ENCODE results near the gene TREML1.

The TREML1 gene

DNA sequence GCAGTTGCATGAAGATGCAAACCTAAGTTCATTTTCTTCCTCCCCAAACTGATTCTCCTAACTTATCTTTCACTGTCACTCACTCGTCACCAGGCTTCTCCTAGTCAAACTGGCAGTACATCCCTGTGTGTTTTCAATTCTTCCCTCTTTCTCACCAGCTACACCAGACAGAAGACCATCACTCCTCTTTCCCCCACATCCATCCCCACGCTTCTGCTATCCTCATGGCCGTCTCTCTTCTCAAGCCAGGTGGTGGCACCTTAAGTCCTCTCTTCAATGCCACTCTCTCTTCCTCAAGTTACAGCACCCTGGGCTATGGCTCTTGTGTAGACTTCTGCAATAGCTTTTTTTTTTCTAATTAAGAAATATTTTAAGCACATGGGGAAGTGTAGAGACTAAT, 23.1 kb upstream of the TREML1 start:
- DNase-seq = no peak

DNA sequence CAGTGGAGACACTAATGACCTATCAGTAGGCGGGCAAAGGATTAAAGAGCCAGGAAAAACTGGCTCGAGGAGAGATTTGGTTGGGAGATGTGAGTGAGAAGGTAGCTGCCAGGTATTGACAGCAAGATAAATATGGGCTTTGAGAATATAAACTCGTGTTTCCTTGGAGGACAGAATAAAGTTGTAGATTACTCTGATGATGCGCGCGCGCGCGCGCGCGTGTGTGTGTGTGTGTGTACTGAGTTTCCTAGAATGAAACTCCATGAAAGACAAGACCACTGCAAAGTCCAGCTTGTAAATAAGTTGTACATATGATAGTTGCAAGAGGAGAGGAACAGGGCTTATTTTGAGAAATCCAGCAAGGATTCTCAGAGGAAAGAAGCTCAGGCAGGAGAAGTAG, 22.0 kb upstream of the TREML1 start:
- DNase-seq = no peak

DNA sequence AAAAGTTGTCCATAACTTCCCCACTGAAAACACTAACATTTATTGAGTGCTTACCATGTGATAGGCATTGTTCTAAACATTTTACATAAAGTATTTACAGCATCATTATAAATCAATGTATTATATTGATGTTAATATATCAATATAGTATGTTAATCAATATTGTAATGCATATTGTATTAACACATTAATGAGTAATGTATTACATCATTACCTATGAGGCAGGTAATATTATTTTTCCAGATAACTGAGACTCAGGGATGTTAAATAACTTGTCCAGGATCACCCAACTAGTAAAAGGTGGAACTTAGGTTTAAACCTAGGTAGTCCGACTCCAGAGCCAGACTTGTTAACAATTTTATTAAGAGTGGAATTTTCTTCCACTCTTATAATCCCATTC, 20.9 kb upstream of the TREML1 start:
- DNase-seq = no peak

GRCh38 chr6:41174610-41175009, 20.5 kb upstream of the TREML1 start:
- no peak for DNase-seq

- no peak for DNase-seq
Measured at GRCh38 chr6:41171908-41172307, 17.8 kb upstream of the TREML1 start.

- no peak for DNase-seq
Measured at GRCh38 chr6:41170547-41171160, 16.5 kb upstream of the TREML1 start.

DNA sequence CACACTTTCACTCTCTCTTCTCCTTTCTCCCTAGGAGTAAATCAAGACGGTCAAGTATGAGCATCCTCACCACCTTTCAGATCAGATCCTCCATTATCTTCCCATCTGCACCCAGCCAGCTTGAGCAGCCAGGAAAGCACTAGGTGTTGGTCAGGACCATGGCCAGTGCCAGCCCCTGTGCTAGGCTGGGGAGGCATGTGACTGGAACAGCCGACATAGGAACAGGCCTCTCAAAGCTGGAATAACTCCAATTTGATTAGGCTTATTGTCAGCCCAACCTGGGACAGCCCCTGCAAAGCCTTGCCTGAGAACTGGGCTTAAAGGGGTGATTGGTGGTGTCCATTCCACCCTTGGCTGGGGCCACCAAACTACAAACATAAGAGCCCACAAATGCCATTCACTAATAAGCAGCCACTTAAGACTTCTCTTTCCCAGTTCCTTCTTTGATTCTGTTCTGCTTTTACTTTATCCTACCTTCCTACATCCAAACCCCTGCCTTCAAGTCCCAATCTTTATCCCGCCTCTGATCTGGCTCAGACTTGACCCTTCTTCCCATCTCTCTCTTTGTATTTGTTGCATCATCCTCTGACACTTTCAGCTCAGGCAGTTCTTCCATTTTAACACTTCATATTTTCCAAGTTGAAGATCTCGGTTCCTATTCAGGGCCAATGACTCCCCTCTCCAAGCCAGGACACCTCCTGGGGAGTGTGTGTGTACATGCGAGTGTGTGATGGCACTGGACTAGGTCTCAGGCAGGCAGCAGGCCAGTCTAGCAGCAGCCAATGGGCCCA, 13.2 kb upstream of the TREML1 start:
- DNase-seq = no peak

DNA sequence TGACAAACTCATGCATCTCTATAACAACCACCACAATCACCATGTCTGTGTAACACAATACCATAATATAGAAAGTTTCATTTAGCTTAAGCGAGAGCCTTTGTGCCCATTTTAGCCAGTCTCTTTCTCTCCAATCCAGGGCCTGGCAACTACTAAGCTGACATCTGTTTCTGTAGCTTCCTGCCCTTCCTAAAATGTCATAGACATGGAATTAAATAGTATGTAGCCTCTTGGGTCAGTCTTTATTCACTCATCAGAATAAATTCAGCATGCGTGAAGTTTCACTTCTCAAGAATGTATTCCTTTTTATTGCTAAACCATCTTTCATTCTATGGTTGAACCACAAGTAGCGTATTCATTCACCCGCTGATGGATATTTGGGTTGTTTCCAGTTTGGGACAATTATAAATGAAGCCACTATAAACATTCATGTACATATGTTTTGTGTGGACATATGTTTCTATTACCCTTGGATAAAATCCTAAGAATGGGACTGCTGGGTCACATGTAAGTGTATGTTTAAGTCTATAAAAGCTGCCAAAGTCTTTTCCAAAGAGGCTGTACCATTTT, 10.5 kb upstream of the TREML1 start:
- DNase-seq = no peak

DNA sequence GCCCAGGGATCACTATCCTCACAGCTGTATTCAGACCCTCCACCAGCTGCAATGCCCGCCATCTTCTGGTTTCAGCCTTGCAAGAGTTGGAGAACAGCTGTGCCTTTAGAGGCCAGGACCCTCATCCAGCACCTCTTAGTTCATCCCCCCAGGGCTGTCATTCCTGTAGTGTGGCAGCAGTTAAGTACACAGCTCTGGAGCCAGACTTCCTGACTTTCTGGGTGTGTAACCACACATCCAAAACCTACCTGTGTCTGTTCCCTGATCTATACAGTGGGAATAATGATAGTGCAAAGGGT, 9.2 kb upstream of the TREML1 start:
- no peak for DNase-seq

GRCh38 chr6:41162687-41163418, 8.7 kb upstream of the TREML1 start, which contains the start of gene TREM2:
Gene TREM2 (minus strand): TSS chr6:41163116. CDS start chr6:41163082, 34 bp downstream.
- DNase-seq = no peak

GRCh38 chr6:41161851-41162552, 7.9 kb upstream of the TREML1 start:
- DNase-seq = no peak

- DNase-seq = no peak
Measured at GRCh38 chr6:41161380-41161779, 7.2 kb upstream of the TREML1 start.

DNA sequence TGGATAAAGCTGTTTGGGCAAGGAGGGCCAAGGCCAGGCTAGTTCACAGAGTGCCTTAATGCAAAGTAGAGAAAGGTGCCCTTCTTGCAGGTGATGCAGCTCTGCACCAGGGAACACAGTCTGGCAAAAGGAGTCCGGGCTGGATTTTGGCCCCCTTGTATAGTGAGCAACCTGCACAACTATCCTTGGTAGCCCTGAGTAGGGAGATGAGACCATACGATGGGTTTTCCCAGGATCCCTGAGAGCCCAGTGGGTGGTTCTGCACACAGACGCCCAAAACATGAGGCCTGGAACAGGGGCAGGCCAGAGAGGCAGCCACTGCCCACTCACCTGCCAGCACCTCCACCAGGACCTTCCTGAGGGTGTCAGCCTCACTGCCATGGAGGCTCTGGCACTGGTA, 6.8 kb upstream of the TREML1 start:
- DNase-seq = no peak

- DNase-seq = peak; percentile 85
Measured at GRCh38 chr6:41159415-41160082, 5.4 kb upstream of the TREML1 start.

- no peak for DNase-seq
Measured at GRCh38 chr6:41157323-41157722, 3.2 kb upstream of the TREML1 start.

- no peak for DNase-seq
Measured at GRCh38 chr6:41156771-41157170, 2.6 kb upstream of the TREML1 start.

DNA sequence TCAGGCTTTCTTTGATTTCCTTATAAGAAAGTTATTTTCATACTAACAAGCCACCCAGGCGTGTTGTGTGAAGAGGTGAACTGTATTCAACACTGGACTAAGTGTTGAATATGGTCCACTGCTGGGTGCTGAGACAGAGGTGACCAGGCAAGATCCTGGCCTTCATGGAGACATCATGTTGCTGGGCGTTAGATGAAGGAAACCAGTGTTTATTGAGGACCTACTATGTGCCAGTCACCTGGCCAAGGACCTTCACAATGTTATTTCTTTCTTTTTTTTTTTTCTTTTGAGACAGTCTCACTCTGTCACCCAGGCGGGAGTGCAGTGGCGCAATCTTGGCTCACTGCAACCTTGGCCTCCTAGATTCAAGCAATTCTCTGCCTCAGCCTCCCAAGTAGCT, 1.9 kb upstream of the TREML1 start:
- DNase-seq = no peak

DNA sequence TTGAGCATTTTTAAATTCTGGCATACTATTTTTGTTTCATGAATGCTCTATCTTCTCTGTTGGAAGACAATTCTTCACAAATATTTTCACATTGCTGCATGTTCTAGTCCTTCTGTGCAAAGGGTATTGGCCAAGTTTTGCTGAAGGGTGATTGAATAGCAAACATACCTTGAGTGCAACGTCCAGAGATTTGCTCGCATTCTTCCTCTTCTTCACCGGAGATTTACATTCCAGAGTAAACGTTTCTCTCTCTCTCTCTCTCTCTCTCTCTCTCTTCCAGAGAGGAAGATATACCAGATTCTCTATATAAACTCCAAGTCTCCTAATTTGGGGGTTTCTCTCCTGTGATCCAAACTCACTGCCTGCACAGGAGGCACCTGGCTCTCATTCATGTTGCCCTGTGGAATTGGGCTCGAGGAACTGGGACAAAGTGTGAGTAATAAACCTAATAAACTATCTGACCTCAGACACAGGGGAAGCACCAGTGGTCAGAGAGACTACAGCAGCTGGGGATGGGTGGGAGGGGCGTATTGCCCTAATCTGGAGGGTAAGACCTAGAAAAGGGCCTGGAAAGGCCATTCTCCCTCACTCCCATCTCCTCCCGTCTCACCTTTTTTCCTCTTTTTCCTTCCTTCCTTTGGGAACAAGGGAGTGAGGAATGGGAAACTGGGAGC, 1.1 kb upstream of the TREML1 start:
- DNase-seq = no peak

GRCh38 chr6:41153451-41153850, 696 bp downstream of the TREML1 start:
- no peak for DNase-seq

DNA sequence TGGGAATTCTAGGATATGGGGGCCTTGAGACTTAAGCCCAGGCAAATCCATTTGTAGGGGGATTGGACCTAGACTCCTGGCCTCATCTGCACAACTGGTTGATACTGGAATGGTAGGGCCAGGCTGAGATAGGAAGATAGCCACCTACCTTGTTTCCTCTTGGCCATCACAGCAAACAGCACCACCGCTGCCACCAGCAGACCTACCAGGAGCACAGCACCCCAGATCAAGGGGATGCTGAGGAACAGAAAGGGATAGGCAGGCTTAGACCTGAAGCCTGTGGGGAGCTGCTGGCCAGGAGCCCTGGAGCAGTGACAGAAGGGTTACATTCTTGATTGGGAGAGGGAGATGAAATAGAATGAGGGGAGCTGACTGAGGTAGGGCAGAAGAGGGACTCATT, 3.5 kb downstream of the TREML1 start:
- DNase-seq = no peak

DNA sequence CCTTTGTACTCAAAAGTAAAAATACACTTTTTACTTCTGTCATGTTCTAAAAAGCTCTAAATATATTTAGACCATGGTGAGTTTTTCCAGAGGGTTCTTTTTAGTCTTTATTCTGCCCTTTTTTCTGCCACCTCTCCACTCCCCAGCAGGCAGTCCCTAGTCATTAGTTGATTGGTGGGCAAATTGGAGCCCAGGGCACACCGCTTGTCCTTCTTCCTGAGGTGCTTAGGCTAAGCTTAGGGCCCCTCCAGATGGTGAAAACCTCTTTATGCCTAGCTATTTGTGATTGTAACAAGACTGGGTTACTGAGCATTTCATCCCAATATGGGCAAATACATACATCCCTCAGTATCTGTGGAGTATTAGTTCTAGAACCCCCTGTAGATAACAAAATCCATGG, 6.2 kb downstream of the TREML1 start:
- DNase-seq = no peak

DNA sequence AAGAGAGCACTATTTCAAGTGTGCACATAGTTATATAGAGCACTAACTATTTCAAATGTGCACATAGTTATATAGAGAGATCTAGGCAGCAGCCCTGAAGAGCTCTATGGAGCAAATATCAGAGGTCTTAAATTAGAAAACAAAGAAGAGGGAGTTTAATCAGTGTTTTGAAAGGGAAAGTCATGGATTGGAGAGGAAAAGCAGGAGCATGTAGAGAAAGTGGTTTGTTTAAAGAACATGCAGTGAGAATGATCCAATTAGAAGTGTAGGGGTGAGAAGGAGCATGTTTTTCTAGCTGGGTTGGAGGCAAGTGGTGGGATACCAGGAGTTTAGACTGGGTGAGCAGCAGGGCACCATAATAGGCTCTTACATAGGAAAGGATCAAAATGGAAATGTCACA, 17.2 kb downstream of the TREML1 start:
- no peak for DNase-seq
